ENCODE results near the gene RSAD2. TPM values are rescaled to one million over a fixed set of nuclear protein-coding genes. Genes with fewer than 3 reads are reported as not detected.
A peak's percentile ranks its signal among the peaks of the same experiment; 100 is the strongest.

The RSAD2 gene
- total and polyA plus RNA-seq, 2 experiments from 2014 or later, result 0.10 TPM; not detected in 1

DNA sequence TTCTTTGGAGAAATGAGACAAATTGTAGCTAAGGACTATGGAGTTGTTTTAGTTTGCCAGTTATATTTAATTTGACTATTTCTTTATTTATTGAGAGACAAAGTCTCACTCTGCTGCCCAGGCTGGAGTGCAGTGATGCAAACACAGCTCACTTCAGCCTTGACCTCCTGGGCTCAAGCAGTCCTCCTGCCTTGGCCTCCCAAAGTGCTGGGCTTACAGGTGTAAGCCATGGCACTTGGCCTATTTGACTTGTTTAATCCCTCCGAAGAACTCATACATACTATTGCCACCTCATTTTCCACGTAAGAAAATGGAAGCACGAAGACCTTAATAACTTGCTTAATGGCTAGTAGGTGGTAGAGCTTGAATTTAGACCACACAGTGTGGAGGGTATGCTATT is 38.6 kb downstream of the RSAD2 start (continued):
- TF ChIP-seq, protein P1, sequence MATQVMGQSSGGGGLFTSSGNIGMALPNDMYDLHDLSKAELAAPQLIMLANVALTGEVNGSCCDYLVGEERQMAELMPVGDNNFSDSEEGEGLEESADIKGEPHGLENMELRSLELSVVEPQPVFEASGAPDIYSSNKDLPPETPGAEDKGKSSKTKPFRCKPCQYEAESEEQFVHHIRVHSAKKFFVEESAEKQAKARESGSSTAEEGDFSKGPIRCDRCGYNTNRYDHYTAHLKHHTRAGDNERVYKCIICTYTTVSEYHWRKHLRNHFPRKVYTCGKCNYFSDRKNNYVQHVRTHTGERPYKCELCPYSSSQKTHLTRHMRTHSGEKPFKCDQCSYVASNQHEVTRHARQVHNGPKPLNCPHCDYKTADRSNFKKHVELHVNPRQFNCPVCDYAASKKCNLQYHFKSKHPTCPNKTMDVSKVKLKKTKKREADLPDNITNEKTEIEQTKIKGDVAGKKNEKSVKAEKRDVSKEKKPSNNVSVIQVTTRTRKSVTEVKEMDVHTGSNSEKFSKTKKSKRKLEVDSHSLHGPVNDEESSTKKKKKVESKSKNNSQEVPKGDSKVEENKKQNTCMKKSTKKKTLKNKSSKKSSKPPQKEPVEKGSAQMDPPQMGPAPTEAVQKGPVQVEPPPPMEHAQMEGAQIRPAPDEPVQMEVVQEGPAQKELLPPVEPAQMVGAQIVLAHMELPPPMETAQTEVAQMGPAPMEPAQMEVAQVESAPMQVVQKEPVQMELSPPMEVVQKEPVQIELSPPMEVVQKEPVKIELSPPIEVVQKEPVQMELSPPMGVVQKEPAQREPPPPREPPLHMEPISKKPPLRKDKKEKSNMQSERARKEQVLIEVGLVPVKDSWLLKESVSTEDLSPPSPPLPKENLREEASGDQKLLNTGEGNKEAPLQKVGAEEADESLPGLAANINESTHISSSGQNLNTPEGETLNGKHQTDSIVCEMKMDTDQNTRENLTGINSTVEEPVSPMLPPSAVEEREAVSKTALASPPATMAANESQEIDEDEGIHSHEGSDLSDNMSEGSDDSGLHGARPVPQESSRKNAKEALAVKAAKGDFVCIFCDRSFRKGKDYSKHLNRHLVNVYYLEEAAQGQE (IDR thresholded peaks at IDR 0.05; ENCODE audit: unreplicated experiment), result no peak
- TF ChIP-seq EZH2 (IDR thresholded peaks at IDR 0.05; ENCODE audit: low read depth, unreplicated experiment) (no peak), STAT1 (IDR thresholded peaks at IDR 0.05; ENCODE audit: unreplicated experiment) (no peak), NANOG (IDR thresholded peaks at IDR 0.05; ENCODE audit: borderline replicate concordance) (no peak), ZNF331 (CRISPR knock-in tag; IDR thresholded peaks at IDR 0.05; ENCODE audit: low read depth) (no peak), POLR2AphosphoS5 (IDR thresholded peaks at IDR 0.05; ENCODE audit: low read depth) (no peak)

- Mint-ChIP-seq H3K9me3 (peaks cover 9% of the 10 kb centered on the region; the same call in 2 of the 3 replicates), H3K27me3 (ENCODE audit: insufficient read depth, low read depth, poor library complexity) (peaks cover 11% of the 10 kb centered on the region), H3K36me3 (ENCODE audit: low read depth) (peaks cover 4% of the 10 kb centered on the region), H3K4me1 (peaks cover 30% of the 10 kb centered on the region), H3K27ac (no peak overlapping the region), H3K4me3 (peak overlapping the region; percentile 73)
- peak overlapping the region; percentile 90; the same call in 1 of the 2 replicates for H2AFZ ChIP-seq
- no peaks in the 10 kb centered on the region for H3K9me2 ChIP-seq (ENCODE audit: insufficient read depth)
- H3K27me3 ChIP-seq (ENCODE audit: insufficient read depth), result peaks cover 28% of the 10 kb centered on the region
- DNase-seq (ENCODE audit: low spot score) (peak; percentile 57), ATAC-seq (peak; percentile 42)
- no peaks in the 10 kb centered on the region for H3F3A ChIP-seq (replicated peaks; ENCODE audit: low read depth)
- peaks cover 4% of the 10 kb centered on the region; the same call in 1 of the 2 replicates for H3K79me2 ChIP-seq (replicated peaks; ENCODE audit: insufficient read depth)
- H3K4me1 ChIP-seq (ENCODE audit: insufficient read depth), result peaks cover 8% of the 10 kb centered on the region
- no peak overlapping the region for H3K27ac ChIP-seq (ENCODE audit: low read depth)
- H3K36me3 ChIP-seq (ENCODE audit: insufficient read depth), result no peaks in the 10 kb centered on the region
- peak overlapping the region; percentile 78 for H3K4me2 ChIP-seq
- H3K4me3 ChIP-seq, result peak overlapping the region; percentile 67
- H4K20me1 ChIP-seq (replicated peaks; ENCODE audit: insufficient read depth), result no peaks in the 10 kb centered on the region
- TF ChIP-seq STAT1 (IDR thresholded peaks at IDR 0.05; ENCODE audit: unreplicated experiment) (no peak), ZNF331 (CRISPR knock-in tag; IDR thresholded peaks at IDR 0.05; ENCODE audit: low read depth) (no peak), EZH2phosphoT487 (IDR thresholded peaks at IDR 0.05; ENCODE audit: unreplicated experiment) (no peak), EZH2 (IDR thresholded peaks at IDR 0.05; ENCODE audit: low read depth, unreplicated experiment) (no peak), JUNB (IDR thresholded peaks at IDR 0.05; ENCODE audit: unreplicated experiment) (no peak), ETS1 (IDR thresholded peaks at IDR 0.05) (no peak), NANOG (IDR thresholded peaks at IDR 0.05; ENCODE audit: borderline replicate concordance) (no peak), CTCF (conservative IDR thresholded peaks at IDR 0.05; ENCODE audit: low read depth in 2 of 2) (no peak), POLR2AphosphoS5 (IDR thresholded peaks at IDR 0.05; ENCODE audit: low read depth) (no peak)
- TF ChIP-seq, protein P2, sequence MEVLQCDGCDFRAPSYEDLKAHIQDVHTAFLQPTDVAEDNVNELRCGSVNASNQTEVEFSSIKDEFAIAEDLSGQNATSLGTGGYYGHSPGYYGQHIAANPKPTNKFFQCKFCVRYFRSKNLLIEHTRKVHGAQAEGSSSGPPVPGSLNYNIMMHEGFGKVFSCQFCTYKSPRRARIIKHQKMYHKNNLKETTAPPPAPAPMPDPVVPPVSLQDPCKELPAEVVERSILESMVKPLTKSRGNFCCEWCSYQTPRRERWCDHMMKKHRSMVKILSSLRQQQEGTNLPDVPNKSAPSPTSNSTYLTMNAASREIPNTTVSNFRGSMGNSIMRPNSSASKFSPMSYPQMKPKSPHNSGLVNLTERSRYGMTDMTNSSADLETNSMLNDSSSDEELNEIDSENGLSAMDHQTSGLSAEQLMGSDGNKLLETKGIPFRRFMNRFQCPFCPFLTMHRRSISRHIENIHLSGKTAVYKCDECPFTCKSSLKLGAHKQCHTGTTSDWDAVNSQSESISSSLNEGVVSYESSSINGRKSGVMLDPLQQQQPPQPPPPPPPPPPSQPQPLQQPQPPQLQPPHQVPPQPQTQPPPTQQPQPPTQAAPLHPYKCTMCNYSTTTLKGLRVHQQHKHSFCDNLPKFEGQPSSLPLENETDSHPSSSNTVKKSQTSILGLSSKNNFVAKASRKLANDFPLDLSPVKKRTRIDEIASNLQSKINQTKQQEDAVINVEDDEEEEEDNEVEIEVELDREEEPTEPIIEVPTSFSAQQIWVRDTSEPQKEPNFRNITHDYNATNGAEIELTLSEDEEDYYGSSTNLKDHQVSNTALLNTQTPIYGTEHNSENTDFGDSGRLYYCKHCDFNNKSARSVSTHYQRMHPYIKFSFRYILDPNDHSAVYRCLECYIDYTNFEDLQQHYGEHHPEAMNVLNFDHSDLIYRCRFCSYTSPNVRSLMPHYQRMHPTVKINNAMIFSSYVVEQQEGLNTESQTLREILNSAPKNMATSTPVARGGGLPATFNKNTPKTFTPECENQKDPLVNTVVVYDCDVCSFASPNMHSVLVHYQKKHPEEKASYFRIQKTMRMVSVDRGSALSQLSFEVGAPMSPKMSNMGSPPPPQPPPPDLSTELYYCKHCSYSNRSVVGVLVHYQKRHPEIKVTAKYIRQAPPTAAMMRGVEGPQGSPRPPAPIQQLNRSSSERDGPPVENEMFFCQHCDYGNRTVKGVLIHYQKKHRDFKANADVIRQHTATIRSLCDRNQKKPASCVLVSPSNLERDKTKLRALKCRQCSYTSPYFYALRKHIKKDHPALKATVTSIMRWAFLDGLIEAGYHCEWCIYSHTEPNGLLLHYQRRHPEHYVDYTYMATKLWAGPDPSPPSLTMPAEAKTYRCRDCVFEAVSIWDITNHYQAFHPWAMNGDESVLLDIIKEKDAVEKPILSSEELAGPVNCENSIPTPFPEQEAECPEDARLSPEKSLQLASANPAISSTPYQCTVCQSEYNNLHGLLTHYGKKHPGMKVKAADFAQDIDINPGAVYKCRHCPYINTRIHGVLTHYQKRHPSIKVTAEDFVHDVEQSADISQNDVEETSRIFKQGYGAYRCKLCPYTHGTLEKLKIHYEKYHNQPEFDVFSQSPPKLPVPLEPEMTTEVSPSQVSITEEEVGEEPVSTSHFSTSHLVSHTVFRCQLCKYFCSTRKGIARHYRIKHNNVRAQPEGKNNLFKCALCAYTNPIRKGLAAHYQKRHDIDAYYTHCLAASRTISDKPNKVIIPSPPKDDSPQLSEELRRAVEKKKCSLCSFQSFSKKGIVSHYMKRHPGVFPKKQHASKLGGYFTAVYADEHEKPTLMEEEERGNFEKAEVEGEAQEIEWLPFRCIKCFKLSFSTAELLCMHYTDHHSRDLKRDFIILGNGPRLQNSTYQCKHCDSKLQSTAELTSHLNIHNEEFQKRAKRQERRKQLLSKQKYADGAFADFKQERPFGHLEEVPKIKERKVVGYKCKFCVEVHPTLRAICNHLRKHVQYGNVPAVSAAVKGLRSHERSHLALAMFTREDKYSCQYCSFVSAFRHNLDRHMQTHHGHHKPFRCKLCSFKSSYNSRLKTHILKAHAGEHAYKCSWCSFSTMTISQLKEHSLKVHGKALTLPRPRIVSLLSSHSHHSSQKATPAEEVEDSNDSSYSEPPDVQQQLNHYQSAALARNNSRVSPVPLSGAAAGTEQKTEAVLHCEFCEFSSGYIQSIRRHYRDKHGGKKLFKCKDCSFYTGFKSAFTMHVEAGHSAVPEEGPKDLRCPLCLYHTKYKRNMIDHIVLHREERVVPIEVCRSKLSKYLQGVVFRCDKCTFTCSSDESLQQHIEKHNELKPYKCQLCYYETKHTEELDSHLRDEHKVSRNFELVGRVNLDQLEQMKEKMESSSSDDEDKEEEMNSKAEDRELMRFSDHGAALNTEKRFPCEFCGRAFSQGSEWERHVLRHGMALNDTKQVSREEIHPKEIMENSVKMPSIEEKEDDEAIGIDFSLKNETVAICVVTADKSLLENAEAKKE (CRISPR knock-in tag; IDR thresholded peaks at IDR 0.05), result no peak
Measured at GRCh38 chr2:6916736-6917070, 39.1 kb downstream of the RSAD2 start.
